ENCODE results near the gene RAP1B.

The RAP1B gene

GRCh38 chr12:68601767-68602166, 8.9 kb upstream of the RAP1B start:
- H3K4me3 ChIP-seq, result no peak overlapping the region
- no peak overlapping the region for H3K9ac ChIP-seq (ENCODE audit: insufficient read length)
- TF ChIP-seq EZH2 (IDR thresholded peaks at IDR 0.05) (no peak), FOXP2 (optimal IDR thresholded peaks at IDR 0.05; ENCODE audit: control extremely low read depth, extremely low read length, insufficient read depth) (no peak), POLR2AphosphoS5 (IDR thresholded peaks at IDR 0.05; ENCODE audit: borderline replicate concordance, low read depth, low read length) (no peak)
- no peak overlapping the region for H3K27ac ChIP-seq
- DNase-seq (ENCODE audit: low read depth, low spot score), result no peak
- no peaks in the 10 kb centered on the region for H3K9me3 ChIP-seq (ENCODE audit: low read depth, low read length)
- H3K36me3 ChIP-seq (ENCODE audit: insufficient read depth, low read length), result no peaks in the 10 kb centered on the region

GRCh38 chr12:68602720-68603119, 8.0 kb upstream of the RAP1B start:
- TF ChIP-seq FOXP2 (optimal IDR thresholded peaks at IDR 0.05; ENCODE audit: control extremely low read depth, extremely low read length, insufficient read depth) (no peak), EZH2 (IDR thresholded peaks at IDR 0.05) (no peak), POLR2AphosphoS5 (IDR thresholded peaks at IDR 0.05; ENCODE audit: borderline replicate concordance, low read depth, low read length) (no peak)
- Histone ChIP-seq H3K9me3 (ENCODE audit: low read depth, low read length) (no peaks in the 10 kb centered on the region), H3K9ac (ENCODE audit: insufficient read length) (no peak overlapping the region), H3K27ac (no peak overlapping the region), H3K36me3 (ENCODE audit: insufficient read depth, low read length) (no peaks in the 10 kb centered on the region), H3K4me3 (no peak overlapping the region)
- DNase-seq (ENCODE audit: low read depth, low spot score), result no peak

GRCh38 chr12:68608191-68608590, 2.5 kb upstream of the RAP1B start:
- H3K36me3 ChIP-seq (ENCODE audit: insufficient read depth, low read length), result peaks cover 8% of the 10 kb centered on the region; the same call in 1 of the 2 replicates
- H3K9ac ChIP-seq (ENCODE audit: insufficient read length), result no peak overlapping the region
- no peak for DNase-seq (ENCODE audit: low read depth, low spot score)
- H3K9me3 ChIP-seq (ENCODE audit: low read depth, low read length), result no peaks in the 10 kb centered on the region
- H3K4me3 ChIP-seq, result no peak overlapping the region
- no peak for TF ChIP-seq POLR2AphosphoS5 (IDR thresholded peaks at IDR 0.05; ENCODE audit: borderline replicate concordance, low read depth, low read length)
- no peak for TF ChIP-seq EZH2 (IDR thresholded peaks at IDR 0.05)
- no peak for TF ChIP-seq FOXP2 (optimal IDR thresholded peaks at IDR 0.05; ENCODE audit: control extremely low read depth, extremely low read length, insufficient read depth)
- H3K27ac ChIP-seq, result no peak overlapping the region

- Histone ChIP-seq H3K4me3 (peak overlapping the region; percentile 83), H3K27ac (peak overlapping the region; percentile 80; the same call in 1 of the 2 replicates), H3K9me3 (ENCODE audit: low read depth, low read length) (no peaks in the 10 kb centered on the region), H3K36me3 (ENCODE audit: insufficient read depth, low read length) (peaks cover 17% of the 10 kb centered on the region), H3K9ac (ENCODE audit: insufficient read length) (peak overlapping the region; percentile 88)
- TF ChIP-seq POLR2AphosphoS5 (IDR thresholded peaks at IDR 0.05; ENCODE audit: borderline replicate concordance, low read depth, low read length) (no peak), FOXP2 (optimal IDR thresholded peaks at IDR 0.05; ENCODE audit: control extremely low read depth, extremely low read length, insufficient read depth) (no peak), EZH2 (IDR thresholded peaks at IDR 0.05) (no peak)
- DNase-seq (ENCODE audit: low read depth, low spot score), result no peak
These were observed 715 bp upstream of the RAP1B start for GRCh38 chr12:68609998-68610369.

- Histone ChIP-seq H3K27ac (peak overlapping the region; percentile 71), H3K9me3 (ENCODE audit: low read depth, low read length) (no peaks in the 10 kb centered on the region), H3K4me3 (peak overlapping the region; percentile 96), H3K36me3 (ENCODE audit: insufficient read depth, low read length) (peaks cover 17% of the 10 kb centered on the region), H3K9ac (ENCODE audit: insufficient read length) (peak overlapping the region; percentile 91)
- DNase-seq (ENCODE audit: low read depth, low spot score), result no peak
- TF ChIP-seq POLR2AphosphoS5 (IDR thresholded peaks at IDR 0.05; ENCODE audit: borderline replicate concordance, low read depth, low read length), result no peak
- no peak for TF ChIP-seq FOXP2 (optimal IDR thresholded peaks at IDR 0.05; ENCODE audit: control extremely low read depth, extremely low read length, insufficient read depth)
- TF ChIP-seq EZH2 (IDR thresholded peaks at IDR 0.05), result no peak
These were observed 551 bp downstream of the RAP1B start for GRCh38 chr12:68611094-68611805.

GRCh38 chr12:68611806-68612160, 1.1 kb downstream of the RAP1B start:
- TF ChIP-seq FOXP2 (optimal IDR thresholded peaks at IDR 0.05; ENCODE audit: control extremely low read depth, extremely low read length, insufficient read depth), result no peak
- no peak for TF ChIP-seq POLR2AphosphoS5 (IDR thresholded peaks at IDR 0.05; ENCODE audit: borderline replicate concordance, low read depth, low read length)
- TF ChIP-seq EZH2 (IDR thresholded peaks at IDR 0.05), result no peak

GRCh38 chr12:68612202-68612601, 1.5 kb downstream of the RAP1B start:
- Histone ChIP-seq H3K9ac (ENCODE audit: insufficient read length) (peak overlapping the region; percentile 91), H3K36me3 (ENCODE audit: insufficient read depth, low read length) (peaks cover 17% of the 10 kb centered on the region), H3K4me3 (peak overlapping the region; percentile 96), H3K9me3 (ENCODE audit: low read depth, low read length) (no peaks in the 10 kb centered on the region), H3K27ac (peak overlapping the region; percentile 71; the same call in 1 of the 2 replicates)
- no peak for DNase-seq (ENCODE audit: low read depth, low spot score)
- TF ChIP-seq FOXP2 (optimal IDR thresholded peaks at IDR 0.05; ENCODE audit: control extremely low read depth, extremely low read length, insufficient read depth) (no peak), EZH2 (IDR thresholded peaks at IDR 0.05) (no peak), POLR2AphosphoS5 (IDR thresholded peaks at IDR 0.05; ENCODE audit: borderline replicate concordance, low read depth, low read length) (no peak)

More at GRCh38 chr12:68611806-68612160, 1.1 kb downstream of the RAP1B start:
- peak overlapping the region; percentile 91 for H3K9ac ChIP-seq (ENCODE audit: insufficient read length)
- peak overlapping the region; percentile 96 for H3K4me3 ChIP-seq
- no peak for DNase-seq (ENCODE audit: low read depth, low spot score)
- H3K36me3 ChIP-seq (ENCODE audit: insufficient read depth, low read length), result peaks cover 17% of the 10 kb centered on the region
- no peaks in the 10 kb centered on the region for H3K9me3 ChIP-seq (ENCODE audit: low read depth, low read length)
- H3K27ac ChIP-seq, result peak overlapping the region; percentile 71

- TF ChIP-seq EZH2 (IDR thresholded peaks at IDR 0.05), result no peak
- TF ChIP-seq POLR2AphosphoS5 (IDR thresholded peaks at IDR 0.05; ENCODE audit: borderline replicate concordance, low read depth, low read length), result no peak
- TF ChIP-seq FOXP2 (optimal IDR thresholded peaks at IDR 0.05; ENCODE audit: control extremely low read depth, extremely low read length, insufficient read depth), result no peak
- Histone ChIP-seq H3K36me3 (ENCODE audit: insufficient read depth, low read length) (peaks cover 17% of the 10 kb centered on the region), H3K4me3 (peak overlapping the region; percentile 96), H3K9ac (ENCODE audit: insufficient read length) (peak overlapping the region; percentile 91), H3K9me3 (ENCODE audit: low read depth, low read length) (no peaks in the 10 kb centered on the region), H3K27ac (no peak overlapping the region)
- DNase-seq (ENCODE audit: low read depth, low spot score), result no peak
These were observed 2.0 kb downstream of the RAP1B start for GRCh38 chr12:68612697-68613096.

Data from SK-N-MC (cell line).